Measurements from ENCODE around the gene MRPL54. TPM values are rescaled to one million over a fixed set of nuclear protein-coding genes. Genes with fewer than 3 reads are reported as not detected.

The MRPL54 gene
- total RNA-seq, 1 donor from 2014 or later: 59.4 TPM

GRCh38 chr19:3736106-3736724, 26.3 kb upstream of the MRPL54 start:
- Histone ChIP-seq H3K27ac (no peak overlapping the region), H3K36me3 (peaks cover 23% of the 10 kb centered on the region), H3K4me3 (no peak overlapping the region), H3K27me3 (ENCODE audit: low read depth) (no peaks in the 10 kb centered on the region), H3K4me1 (no peaks in the 10 kb centered on the region), H3K9me3 (no peaks in the 10 kb centered on the region)
- intact Hi-C loops (cut with DNase I): no loop called here
- TF ChIP-seq CTCF (IDR thresholded peaks at IDR 0.05): no peak
- ATAC-seq (no peak), DNase-seq (no peak)

GRCh38 chr19:3737487-3738205, 24.8 kb upstream of the MRPL54 start:
- ATAC-seq (no peak), DNase-seq (no peak)
- intact Hi-C loops (cut with DNase I): no loop called here
- H3K9me3 ChIP-seq: no peaks in the 10 kb centered on the region
- no peaks in the 10 kb centered on the region for H3K27me3 ChIP-seq (ENCODE audit: low read depth)
- no peak overlapping the region for H3K4me3 ChIP-seq
- peaks cover 23% of the 10 kb centered on the region for H3K36me3 ChIP-seq
- TF ChIP-seq CTCF (IDR thresholded peaks at IDR 0.05): no peak
- H3K27ac ChIP-seq: no peak overlapping the region
- H3K4me1 ChIP-seq: no peaks in the 10 kb centered on the region

- TF ChIP-seq CTCF (IDR thresholded peaks at IDR 0.05): no peak
- intact Hi-C loops (cut with DNase I): no loop called here
- Histone ChIP-seq H3K27me3 (ENCODE audit: low read depth) (no peaks in the 10 kb centered on the region), H3K4me1 (no peaks in the 10 kb centered on the region), H3K4me3 (no peak overlapping the region), H3K27ac (no peak overlapping the region), H3K9me3 (no peaks in the 10 kb centered on the region), H3K36me3 (peaks cover 23% of the 10 kb centered on the region)
- DNase-seq (no peak), ATAC-seq (no peak)
Observed at GRCh38 chr19:3738477-3739220, 23.8 kb upstream of the MRPL54 start.

- DNase-seq (no peak), ATAC-seq (peak in 1 of 2 donors; percentile 37)
- no peak for TF ChIP-seq CTCF (IDR thresholded peaks at IDR 0.05)
- no peaks in the 10 kb centered on the region for H3K9me3 ChIP-seq
- H3K27me3 ChIP-seq (ENCODE audit: low read depth): no peaks in the 10 kb centered on the region
- no peaks in the 10 kb centered on the region for H3K4me1 ChIP-seq
- no peak overlapping the region for H3K27ac ChIP-seq
- H3K4me3 ChIP-seq: no peak overlapping the region
- peaks cover 12% of the 10 kb centered on the region for H3K36me3 ChIP-seq
- intact Hi-C loops (cut with DNase I): no loop called here
Observed at GRCh38 chr19:3740431-3740830, 22.1 kb upstream of the MRPL54 start.

GRCh38 chr19:3743486-3743885, 19.0 kb upstream of the MRPL54 start:
- no peak for TF ChIP-seq CTCF (IDR thresholded peaks at IDR 0.05)
- ATAC-seq: no peak

More at GRCh38 chr19:3743486-3743885, 19.0 kb upstream of the MRPL54 start:
- Histone ChIP-seq H3K27ac (no peak overlapping the region), H3K4me1 (no peaks in the 10 kb centered on the region), H3K4me3 (no peak overlapping the region), H3K36me3 (peaks cover 16% of the 10 kb centered on the region), H3K9me3 (no peaks in the 10 kb centered on the region), H3K27me3 (ENCODE audit: low read depth) (no peaks in the 10 kb centered on the region)
- intact Hi-C loops (cut with DNase I): no loop called here
- DNase-seq: no peak

Data from lower lobe of right lung (tissue), 2 donors.